ENCODE measurements around the gene ADGRL3. TPM values are rescaled to one million over a fixed set of nuclear protein-coding genes. Genes with fewer than 3 reads are reported as not detected.

ADGRL3 gene
- total RNA-seq, 1 donor from 2014 or later, result 6.1 TPM

DNA sequence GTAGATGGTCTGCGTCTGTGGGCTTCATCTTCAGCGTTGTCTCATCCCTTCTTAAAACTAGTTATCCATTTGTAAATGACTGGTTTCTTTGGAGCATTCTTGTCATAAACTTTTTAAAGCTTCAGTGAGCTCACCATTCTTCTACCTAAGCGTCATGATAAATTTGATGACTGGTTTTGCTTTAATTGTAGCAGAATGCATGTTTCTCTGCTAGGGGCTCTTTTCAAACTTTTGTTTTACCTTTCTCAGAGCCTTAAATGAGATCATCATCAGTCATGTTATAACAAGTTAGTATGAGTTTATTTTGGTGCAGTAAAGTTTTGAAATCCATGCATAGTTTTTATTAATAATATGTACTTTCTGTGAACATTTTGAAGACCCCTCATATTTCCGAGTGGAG lies 6.3 kb upstream of the ADGRL3 start:
- H3K4me1 ChIP-seq, result no peaks in the 10 kb centered on the region
- no peak for DNase-seq
- no peak overlapping the region for H3K4me3 ChIP-seq
- intact Hi-C loops (cut with micrococcal nuclease), result no loop called here
- H3K36me3 ChIP-seq, result no peaks in the 10 kb centered on the region
- H3K27ac ChIP-seq (replicated peaks), result no peak overlapping the region
- no peaks in the 10 kb centered on the region for H3K9me3 ChIP-seq (replicated peaks)
- H3K27me3 ChIP-seq (ENCODE audit: low read depth), result peaks cover 2% of the 10 kb centered on the region
- TF ChIP-seq, protein P1, sequence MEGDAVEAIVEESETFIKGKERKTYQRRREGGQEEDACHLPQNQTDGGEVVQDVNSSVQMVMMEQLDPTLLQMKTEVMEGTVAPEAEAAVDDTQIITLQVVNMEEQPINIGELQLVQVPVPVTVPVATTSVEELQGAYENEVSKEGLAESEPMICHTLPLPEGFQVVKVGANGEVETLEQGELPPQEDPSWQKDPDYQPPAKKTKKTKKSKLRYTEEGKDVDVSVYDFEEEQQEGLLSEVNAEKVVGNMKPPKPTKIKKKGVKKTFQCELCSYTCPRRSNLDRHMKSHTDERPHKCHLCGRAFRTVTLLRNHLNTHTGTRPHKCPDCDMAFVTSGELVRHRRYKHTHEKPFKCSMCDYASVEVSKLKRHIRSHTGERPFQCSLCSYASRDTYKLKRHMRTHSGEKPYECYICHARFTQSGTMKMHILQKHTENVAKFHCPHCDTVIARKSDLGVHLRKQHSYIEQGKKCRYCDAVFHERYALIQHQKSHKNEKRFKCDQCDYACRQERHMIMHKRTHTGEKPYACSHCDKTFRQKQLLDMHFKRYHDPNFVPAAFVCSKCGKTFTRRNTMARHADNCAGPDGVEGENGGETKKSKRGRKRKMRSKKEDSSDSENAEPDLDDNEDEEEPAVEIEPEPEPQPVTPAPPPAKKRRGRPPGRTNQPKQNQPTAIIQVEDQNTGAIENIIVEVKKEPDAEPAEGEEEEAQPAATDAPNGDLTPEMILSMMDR (IDR thresholded peaks at IDR 0.05; ENCODE audit: borderline replicate concordance), result no peak

DNA sequence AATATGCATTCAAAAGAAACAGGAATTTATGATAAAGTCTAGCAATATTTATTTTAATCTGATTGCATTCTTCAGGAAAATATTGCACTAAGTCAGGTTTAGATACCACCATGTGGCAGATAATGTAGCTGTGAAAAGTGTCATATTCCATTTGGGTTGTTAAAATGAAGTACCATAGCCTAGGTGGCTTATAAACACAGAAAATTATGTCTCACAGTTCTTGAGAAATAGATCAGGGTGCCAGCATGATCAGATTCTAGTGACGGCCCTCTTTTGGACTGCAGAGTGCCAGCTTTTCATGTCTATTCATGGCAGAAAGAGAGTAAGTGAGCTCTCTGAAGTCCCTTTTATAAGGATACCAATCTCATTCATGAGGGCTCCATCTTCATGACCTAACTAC lies 5.6 kb upstream of the ADGRL3 start:
- intact Hi-C loops (cut with micrococcal nuclease), result no loop called here
- Histone ChIP-seq H3K4me1 (no peaks in the 10 kb centered on the region), H3K36me3 (no peaks in the 10 kb centered on the region), H3K4me3 (no peak overlapping the region), H3K9me3 (replicated peaks) (no peaks in the 10 kb centered on the region), H3K27me3 (ENCODE audit: low read depth) (peaks cover 9% of the 10 kb centered on the region), H3K27ac (replicated peaks) (no peak overlapping the region)
- TF ChIP-seq, protein P1 (IDR thresholded peaks at IDR 0.05; ENCODE audit: borderline replicate concordance), result no peak
- no peak for DNase-seq

DNA sequence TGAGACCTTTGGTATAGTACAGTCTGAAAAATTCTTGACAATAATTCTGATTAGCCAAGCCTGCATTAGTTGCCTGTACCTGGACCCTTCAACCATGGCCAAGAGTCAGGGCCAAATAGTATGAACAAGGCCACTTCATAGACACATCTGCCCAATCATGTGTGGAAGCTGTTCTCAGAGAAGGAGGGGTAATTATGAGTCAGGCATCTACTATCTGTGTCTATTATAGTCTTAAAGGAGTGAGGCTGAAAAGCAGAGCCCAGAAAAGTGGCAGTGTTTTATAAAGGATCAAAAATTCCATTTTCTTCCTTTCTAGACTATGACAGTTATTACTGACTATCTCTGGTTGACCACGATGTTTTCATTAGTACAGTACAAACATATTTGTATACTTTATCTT lies 5.0 kb upstream of the ADGRL3 start:
- TF ChIP-seq, protein P1 (IDR thresholded peaks at IDR 0.05; ENCODE audit: borderline replicate concordance), result no peak
- Histone ChIP-seq H3K9me3 (replicated peaks) (no peaks in the 10 kb centered on the region), H3K4me1 (peaks cover 2% of the 10 kb centered on the region), H3K4me3 (no peak overlapping the region), H3K27ac (replicated peaks) (no peak overlapping the region), H3K36me3 (no peaks in the 10 kb centered on the region), H3K27me3 (ENCODE audit: low read depth) (peaks cover 15% of the 10 kb centered on the region)
- intact Hi-C loops (cut with micrococcal nuclease), result no loop called here
- no peak for DNase-seq

DNA sequence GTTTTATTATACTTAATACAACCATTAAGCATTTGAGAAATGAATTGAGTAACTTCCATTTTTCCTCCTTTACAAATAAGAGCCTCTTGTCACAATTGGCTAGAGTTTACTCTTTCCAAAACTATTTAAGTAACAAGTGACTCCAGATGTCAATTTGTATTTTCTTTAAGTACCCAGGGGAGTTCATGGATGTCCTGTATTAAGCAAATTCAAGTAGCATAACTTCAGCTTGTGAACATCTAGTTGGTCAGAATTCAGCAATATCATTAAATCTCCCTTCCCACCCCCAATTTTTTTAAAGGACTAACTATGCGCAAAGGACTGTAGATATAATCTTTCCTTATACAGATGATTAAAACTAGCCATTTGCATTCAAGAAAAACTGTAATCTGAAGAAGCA lies 1.4 kb upstream of the ADGRL3 start:
- TF ChIP-seq, protein P1 (IDR thresholded peaks at IDR 0.05; ENCODE audit: borderline replicate concordance), result no peak
- H3K27me3 ChIP-seq (ENCODE audit: low read depth), result peaks cover 49% of the 10 kb centered on the region
- no peak for DNase-seq
- no peaks in the 10 kb centered on the region for H3K9me3 ChIP-seq (replicated peaks)
- H3K36me3 ChIP-seq, result no peaks in the 10 kb centered on the region
- H3K4me3 ChIP-seq, result no peak overlapping the region
- H3K4me1 ChIP-seq, result peaks cover 35% of the 10 kb centered on the region
- no peak overlapping the region for H3K27ac ChIP-seq (replicated peaks)
- intact Hi-C loops (cut with micrococcal nuclease), result no loop called here

DNA sequence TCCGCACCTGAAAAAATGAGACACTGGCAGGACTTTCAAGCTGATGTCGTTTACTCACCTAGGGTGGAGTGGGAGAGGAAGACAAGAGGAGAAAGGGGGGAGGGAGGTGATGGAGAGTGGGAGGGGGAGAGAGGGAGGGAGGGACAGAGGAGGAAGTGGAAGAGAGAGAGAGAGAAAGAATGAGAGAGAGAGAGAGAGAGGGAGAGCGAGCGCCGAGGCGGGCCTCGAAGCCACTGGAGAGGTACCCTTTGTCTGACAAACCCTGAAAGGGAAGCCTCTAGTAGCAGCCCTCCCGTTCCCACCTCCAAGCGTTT lies 296 bp upstream of the ADGRL3 start:
- no peaks in the 10 kb centered on the region for H3K9me3 ChIP-seq (replicated peaks)
- H3K27me3 ChIP-seq (ENCODE audit: low read depth), result peaks cover 49% of the 10 kb centered on the region
- no peak for DNase-seq
- peaks cover 38% of the 10 kb centered on the region for H3K4me1 ChIP-seq
- H3K27ac ChIP-seq (replicated peaks), result peak overlapping the region; percentile 60
- no peaks in the 10 kb centered on the region for H3K36me3 ChIP-seq
- TF ChIP-seq, protein P1 (IDR thresholded peaks at IDR 0.05; ENCODE audit: borderline replicate concordance), result no peak
- intact Hi-C loops (cut with micrococcal nuclease), result no loop called here
- H3K4me3 ChIP-seq, result peak overlapping the region; percentile 78
